Stimulated activated CD8-positive, alpha-beta memory T cell treated with anti-CD3 and anti-CD28 coated beads, Interleukin-4, amount 100 ng/mL, for 48 hours (primary cell): Measurements from ENCODE around the gene CROCC2.

Source experiments
- DNase-seq: peaks from one replicate; pipeline ENCODE4 v3.0.0-alpha.2; 2020

Gene CROCC2

DNA sequence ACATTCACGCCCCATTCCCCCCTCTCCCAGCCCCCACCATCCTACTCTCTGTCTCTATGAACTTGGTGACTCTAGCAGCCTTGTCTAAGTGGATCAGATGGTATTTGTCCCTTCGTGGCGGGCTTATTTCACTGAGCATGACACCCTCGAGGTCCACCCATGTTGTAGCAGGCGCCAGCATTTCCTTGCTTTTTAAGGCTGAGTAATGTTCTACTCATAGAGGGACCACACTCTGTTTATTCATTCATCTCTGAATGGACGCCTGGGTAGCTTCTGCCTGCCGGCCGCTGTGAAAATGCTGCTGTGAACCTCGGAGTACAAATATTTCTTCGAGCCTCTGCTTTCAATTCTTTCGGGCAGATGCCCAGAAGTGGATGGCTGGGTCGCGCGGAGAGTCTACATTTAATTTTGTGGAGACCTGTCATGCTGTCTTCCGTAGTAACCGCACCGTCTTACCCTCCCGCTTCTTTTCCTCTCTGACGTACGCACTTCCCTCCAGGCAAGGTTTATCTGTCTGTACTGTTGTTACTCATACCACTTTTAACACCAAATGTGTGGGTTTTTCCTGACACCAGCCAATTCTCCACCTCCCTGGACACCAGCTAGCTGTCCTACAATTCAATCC is 5.6 kb downstream of the CROCC2 start:
- DNase-seq, result no peak

DNA sequence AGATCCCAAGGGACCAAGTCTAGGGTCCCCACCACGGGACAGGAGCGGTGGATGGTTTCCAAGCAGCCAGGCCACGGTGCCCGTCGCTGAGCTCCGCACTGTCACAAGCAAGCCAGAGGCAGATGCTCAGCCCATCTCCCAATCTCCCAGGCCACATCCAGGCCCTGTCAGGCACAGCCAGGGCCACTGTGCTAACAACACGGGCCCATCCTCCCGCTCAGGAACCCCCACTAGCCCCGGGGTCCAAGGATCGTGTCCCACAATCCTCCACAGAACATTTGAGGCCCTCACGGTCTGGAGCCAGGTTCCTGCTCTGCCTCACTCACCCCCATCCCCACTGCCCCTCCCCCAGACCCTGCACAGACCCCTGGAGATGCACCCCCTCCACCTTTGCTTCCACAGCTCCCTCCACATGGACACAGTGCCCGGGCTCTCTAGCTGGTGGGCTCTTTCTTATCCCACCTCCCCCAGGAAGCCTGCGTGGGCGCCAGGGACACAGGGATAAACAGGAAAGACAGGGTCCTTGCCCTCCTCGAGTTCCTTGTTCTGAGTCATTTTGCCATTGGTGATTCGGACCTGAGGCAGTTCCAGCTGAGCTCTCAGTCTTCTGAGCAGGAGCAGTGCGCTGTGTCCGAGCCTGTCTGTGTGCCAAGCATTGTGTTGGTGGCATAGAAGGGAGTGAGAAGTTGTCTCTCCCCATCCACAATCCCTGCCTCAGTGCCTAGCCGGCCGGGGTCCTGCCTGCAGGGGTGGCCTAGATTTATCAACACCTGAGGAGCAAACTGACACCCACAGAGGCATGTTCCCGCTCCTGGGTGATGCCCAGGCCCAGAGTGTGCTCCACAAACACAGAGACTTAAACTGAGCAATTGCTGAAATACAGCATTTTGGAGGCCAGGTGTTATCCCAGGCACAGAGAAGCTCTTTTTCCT is 7.0 kb downstream of the CROCC2 start:
- DNase-seq, result no peak

DNA sequence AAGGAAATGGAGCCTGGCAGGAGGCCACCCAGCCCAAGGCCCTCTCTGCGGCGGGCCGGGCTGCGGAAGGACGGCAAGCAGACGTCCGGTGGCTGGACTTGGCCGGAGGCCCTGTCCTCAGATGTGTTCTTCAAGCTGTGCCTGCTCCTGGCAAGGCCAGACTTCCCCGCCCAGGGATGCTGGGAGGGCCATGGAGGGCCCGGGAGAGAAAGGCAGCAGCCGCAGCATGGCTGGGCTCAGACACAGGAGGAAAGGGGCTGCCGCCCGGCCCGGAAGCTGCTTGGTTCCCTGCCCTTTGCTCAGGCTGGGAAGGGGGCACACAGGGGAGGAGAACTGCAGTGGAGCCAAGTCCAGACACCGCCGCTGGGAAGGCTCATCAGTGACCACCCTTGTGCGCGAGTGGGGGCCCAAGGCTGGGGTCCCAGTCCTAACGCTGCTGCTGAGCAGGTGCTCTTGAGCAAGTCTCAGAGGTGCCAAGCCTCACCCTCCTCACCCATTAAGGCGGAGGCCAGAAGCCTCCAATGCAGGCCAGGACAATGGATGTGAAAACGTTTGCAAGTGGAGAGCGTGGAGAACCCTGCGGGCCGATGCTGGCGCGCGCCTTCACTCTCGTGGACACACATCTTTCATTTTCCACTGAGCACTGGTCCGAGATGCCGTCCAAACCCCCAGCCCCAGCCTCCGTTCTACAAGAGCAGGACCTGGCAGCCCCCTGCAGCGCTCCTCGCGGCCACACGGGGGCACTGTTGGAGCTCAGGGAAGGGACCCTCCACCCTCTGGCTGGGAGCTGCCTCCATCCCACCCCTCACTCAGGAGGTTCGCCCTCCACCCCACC is 7.9 kb downstream of the CROCC2 start:
- DNase-seq, result peak; percentile 86

GRCh38 chr2:240914645-240915525 is 8.7 kb downstream of the CROCC2 start:
- no peak for DNase-seq

DNA sequence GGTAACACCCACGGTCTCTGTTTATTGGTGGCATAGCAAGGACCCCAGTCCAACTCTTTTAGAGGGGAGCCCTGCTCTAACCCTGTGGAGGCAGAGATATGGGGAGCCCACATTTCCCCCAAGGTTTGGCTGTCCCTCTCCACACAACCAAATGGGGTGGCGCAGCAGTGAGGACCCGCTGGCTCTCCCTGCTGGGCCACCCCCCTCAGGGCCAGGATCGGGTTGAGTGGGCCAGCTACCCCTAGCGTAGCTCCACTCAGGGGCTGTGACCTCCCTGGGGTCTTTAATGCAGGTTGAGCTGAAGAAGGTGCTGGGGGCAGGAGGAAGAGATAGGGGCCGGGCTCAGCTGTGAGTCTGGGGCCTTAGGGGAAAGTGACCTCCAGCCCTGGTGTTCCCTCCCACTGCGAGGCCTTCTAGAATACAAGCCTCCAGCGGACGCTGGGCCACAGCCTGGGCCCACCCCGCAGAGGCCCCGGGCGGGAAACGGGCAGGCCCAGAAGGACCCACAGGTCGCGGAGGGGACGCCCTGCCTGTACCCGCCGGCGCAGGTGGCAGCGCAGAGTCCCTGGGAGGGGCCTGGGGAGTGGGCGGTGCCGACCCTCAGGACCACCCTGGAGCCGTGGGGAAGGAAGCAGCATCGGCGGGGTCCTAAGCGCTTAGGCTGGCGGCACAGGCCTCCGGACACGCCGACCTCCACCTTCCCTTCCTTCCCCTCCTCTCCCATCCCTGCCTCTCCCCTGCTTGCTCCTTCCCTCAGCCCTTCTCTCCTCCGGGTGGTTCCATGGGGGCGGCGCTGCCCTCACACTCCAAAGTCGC is 9.6 kb downstream of the CROCC2 start:
- no peak for DNase-seq

- DNase-seq, result no peak
These were observed 10.5 kb downstream of the CROCC2 start for GRCh38 chr2:240916571-240917008.

DNA sequence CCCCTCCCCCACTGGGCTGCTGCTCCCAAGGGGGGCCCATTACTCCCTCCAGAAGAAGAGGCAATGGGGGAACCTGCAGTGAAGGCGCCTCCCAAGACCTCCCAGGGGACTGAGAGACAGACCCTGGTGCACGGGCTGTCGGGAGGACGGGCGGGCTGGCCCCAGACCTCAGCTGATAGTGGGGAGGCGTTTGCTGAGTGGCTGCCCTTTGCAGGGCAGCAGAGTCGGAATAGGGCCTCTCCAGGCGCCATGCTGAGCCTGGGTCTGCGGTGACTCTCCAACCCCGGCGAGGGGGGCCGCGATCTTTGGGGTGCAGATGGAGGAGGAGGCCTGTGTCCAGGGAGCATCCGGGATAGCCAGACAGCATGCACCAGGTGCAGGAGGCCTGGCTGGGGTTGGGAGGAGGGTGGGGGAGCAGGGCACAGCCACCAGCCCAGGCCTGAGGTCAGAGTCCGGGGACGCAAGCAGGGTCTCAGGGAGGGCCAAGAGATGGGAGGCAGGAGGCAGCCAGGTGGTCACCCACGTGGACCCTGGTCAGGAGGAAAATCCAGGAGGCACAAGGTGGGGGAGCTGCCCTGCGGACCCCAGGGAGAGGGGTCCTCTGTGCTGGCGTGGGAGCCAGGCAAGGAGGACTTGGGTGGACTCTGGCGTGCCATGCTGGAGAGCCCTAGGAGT is 11.0 kb downstream of the CROCC2 start:
- no peak for DNase-seq

- DNase-seq, result no peak
These were observed 11.6 kb downstream of the CROCC2 start for GRCh38 chr2:240917684-240918257.

- DNase-seq, result no peak
These were observed 12.3 kb downstream of the CROCC2 start for GRCh38 chr2:240918258-240919091.

DNA sequence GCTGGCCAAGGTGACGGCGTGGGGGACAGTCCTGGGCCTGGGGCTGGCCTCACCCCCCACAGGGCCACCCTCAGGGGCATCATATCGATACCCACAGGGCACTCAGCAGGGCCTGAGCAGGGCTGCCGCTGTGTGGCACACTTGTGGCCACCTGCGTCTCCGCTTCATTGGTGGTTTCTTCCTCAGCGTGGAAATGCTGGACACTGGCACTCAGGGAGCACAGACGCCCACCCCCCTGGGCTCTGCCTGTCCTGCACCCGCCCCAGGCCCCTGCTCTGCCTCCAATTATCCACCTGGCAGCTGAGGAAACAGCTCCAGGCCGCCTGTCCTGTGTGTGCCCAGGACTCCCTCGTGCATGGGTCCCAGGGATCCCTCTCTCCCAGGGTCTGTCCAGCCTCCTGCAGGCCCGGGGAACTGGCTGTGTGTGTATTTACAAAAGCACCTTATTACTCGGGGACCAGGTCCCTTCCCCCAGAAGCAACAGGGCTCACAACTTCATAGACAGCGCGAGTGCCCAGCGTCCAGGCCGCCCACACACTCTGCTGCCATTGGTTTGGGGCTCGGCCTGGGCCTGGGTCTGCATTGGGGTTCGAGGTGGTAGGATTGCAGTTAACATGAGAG is 13.1 kb downstream of the CROCC2 start:
- no peak for DNase-seq

DNA sequence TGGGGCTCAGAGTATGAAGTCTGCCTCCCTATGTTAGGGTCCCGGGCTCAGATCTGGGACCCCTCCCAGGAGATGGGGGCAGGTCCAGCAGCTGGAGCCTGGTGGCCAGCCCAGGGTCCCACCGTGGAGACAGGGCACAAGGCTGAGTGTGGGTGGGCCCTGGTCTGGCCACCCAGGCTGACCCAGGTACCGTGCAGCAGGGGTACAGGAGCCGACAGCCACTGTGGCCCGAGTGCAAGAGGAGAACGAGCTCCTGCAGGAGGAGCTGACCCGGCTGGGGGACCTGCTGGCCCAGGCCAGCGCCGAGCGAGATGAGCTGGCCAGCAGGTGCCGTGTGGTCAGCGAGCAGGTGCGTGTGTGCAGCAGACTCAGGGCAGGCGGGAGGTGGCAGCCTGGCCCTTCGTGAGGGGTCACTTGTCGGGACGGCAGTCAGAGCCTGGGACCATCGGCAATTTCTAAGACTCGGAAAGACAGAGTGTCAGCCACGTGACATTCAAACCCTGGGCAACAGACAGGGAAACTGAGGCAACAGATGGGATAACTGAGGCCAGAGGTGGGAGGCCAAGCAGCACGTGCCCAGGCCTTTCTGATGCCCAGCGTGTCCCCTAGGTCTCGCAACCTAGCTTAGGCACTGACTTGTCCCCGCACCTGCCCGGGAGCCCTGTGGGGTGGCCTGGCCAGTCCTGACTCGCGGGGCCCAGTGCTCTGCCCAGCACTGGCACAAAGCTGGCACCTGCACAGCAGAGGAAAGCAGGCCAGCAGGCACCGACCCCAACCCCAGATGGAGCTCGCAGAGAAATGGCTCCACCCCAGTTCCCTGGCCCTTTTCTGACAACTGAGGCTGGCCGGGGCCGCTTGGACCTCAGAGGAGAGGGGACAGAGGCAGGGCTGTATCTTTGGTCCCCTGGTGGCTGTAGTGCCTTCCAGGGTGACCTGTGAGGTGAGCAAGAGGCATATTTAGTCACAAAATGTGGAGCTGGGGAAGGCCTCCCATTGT is 13.9 kb downstream of the CROCC2 start:
- DNase-seq, result peak; percentile 17

GRCh38 chr2:240920783-240921231 is 14.7 kb downstream of the CROCC2 start:
- DNase-seq, result peak; percentile 19

- DNase-seq, result peak; percentile 23
These were observed 15.3 kb downstream of the CROCC2 start for GRCh38 chr2:240921311-240921994.

- peak; percentile 3 for DNase-seq
These were observed 15.8 kb downstream of the CROCC2 start for GRCh38 chr2:240921995-240922244.

DNA sequence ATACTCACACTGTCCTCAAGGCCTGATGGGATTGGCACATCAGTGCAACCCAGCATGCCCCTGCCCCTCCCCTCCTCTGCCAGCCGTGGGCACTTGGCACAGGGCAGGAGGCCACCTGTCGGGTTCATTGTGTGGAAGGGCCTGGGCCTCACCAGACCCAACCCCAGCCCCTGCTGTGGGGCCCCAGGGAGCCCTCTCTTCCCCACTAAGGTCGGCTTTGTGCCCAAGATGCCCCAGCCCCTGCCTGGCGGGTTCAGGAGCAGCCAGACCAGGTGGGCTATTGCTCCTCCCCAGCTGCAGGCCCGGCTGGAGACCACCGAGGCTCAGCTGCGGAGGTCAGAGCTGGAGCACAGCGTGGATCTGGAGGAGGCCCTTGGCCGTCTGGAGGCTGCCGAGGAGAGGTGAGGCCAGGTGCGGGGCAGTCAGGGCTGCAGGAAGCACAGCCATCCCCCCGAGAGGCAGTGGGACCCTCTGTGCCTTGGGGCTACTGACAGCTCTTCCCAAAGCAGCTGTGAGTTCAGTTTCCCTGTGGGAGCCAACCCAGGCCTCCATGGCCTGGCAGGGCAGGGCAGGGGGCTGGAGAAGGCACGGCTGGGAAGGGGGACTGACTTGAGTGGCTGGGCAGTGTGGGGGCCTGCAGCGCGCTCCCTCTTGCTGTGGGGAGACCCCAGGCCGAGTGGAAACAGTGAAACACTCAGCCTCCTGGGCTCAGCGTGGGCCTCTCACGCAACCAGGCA is 16.3 kb downstream of the CROCC2 start:
- peak; percentile 17 for DNase-seq

- DNase-seq, result peak; percentile 20
These were observed 16.9 kb downstream of the CROCC2 start for GRCh38 chr2:240922982-240923537.
